ENCODE results near the gene SLCO1C1.

SLCO1C1 gene

DNA sequence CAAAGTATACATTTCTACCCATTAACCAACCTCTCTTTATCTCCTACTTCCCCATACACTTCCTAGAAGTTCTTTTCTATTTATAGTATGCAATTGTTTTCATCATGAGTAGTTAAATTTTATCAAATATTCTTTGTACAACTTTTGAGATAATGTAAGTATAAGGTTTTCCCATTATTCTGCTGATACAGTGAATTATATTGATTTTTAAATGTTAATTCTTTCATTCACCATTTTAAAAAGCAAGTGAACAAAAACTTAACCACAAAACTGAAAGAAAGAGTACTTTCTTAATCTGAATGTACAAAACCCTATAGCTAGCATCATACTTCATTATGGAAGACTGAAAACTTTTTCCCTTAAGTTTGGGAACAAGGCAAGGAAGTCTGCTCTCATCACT is 105.9 kb downstream of the SLCO1C1 start:
- no peak for DNase-seq
